PC-3 (cell line): Measurements from ENCODE around the gene CDH4. TPM values are rescaled to one million over a fixed set of nuclear protein-coding genes. Genes with fewer than 3 reads are reported as not detected.

Experiments used
- ATAC-seq: fragments of 200-7000 bp; cut with Tn5 transposase; 2 replicates; pipeline ENCODE4 v1.9.1; 2020; ENCODE audit warnings: mild to moderate bottlenecking, moderate library complexity
- BruUV-seq: library from RNA; stranded (reverse); fragments of 400-500 nt; replicated peaks from 2 replicates; lab custom pipeline; 2021; lab: Mats Ljungman, UMichigan
- CTCF ChIA-PET: fragments of 300-600 bp; sonication (Branson Sonifier 250); formaldehyde crosslinking; loops from one replicate; lab custom pipeline; 2022; ENCODE audit warnings: antibody characterized with exemption; lab: Charles Lee
- POLR2A ChIA-PET: fragments of 300-600 bp; sonication (Branson Sonifier 250); formaldehyde crosslinking; loops from one replicate; lab custom pipeline; 2022; ENCODE audit warnings: antibody characterized with exemption; ENCODE audit not compliant: unreplicated experiment; lab: Charles Lee
- DNase-seq: peaks from one replicate; pipeline ENCODE4 v3.0.0-alpha.2; 2015
- H2AFZ ChIP-seq: fragments of 300-600 bp; sonication (generic); 2 replicates; pipeline ENCODE4 v1.6.0; 2016; ENCODE audit warnings: antibody characterized with exemption, low read length
- H3F3A ChIP-seq: fragments of 300-600 bp; sonication (generic); one replicate; pipeline ENCODE4 v1.6.0; 2017; ENCODE audit warnings: antibody characterized with exemption, low read length, control low read depth, mild to moderate bottlenecking; ENCODE audit not compliant: unreplicated experiment
- H3K27ac ChIP-seq: fragments of 300-600 bp; sonication (generic); 2 replicates; pipeline ENCODE4 v1.5.1; 2016; ENCODE audit warnings: mild to moderate bottlenecking, low read length
- H3K27me3 ChIP-seq: fragments of 300-600 bp; sonication (generic); 2 replicates; pipeline ENCODE4 v1.6.1; 2016; ENCODE audit warnings: low read length, mixed read lengths
- H3K36me3 ChIP-seq: fragments of 300-600 bp; sonication (generic); 2 replicates; pipeline ENCODE4 v1.6.1; 2016; ENCODE audit warnings: low read depth, mixed run types, low read length, mixed read lengths
- H3K4me1 ChIP-seq: fragments of 300-600 bp; sonication (generic); 2 replicates; pipeline ENCODE4 v1.5.1; 2016; ENCODE audit warnings: low read length; ENCODE audit not compliant: insufficient read depth
- H3K4me2 ChIP-seq: fragments of 300-600 bp; sonication (generic); 2 replicates; pipeline ENCODE4 v1.6.0; 2016; ENCODE audit warnings: low read length
- H3K4me3 ChIP-seq: fragments of 300-600 bp; sonication (generic); 2 replicates; pipeline ENCODE4 v1.5.1; 2016; ENCODE audit warnings: mild to moderate bottlenecking, low read length, mixed read lengths
- H3K79me2 ChIP-seq: fragments of 300-600 bp; sonication (generic); 2 replicates; pipeline ENCODE4 v1.6.1; 2017; ENCODE audit warnings: low read length, mixed read lengths
- H3K9ac ChIP-seq: fragments of 300-600 bp; sonication (generic); 2 replicates; pipeline ENCODE4 v1.6.0; 2016; ENCODE audit warnings: mild to moderate bottlenecking, low read length
- H3K9me2 ChIP-seq: fragments of 300-600 bp; sonication (generic); replicated peaks from 2 replicates; pipeline ENCODE4 v1.6.1; 2016; ENCODE audit warnings: mixed run types, low read length, mixed read lengths
- H3K9me3 ChIP-seq: fragments of 300-600 bp; sonication (generic); 2 replicates; pipeline ENCODE4 v1.6.1; 2016; ENCODE audit warnings: low read length, mixed read lengths
- H4K20me1 ChIP-seq: fragments of 300-600 bp; sonication (generic); 2 replicates; pipeline ENCODE4 v1.6.1; 2016; ENCODE audit warnings: low read length, mixed read lengths
- EZH2 ChIP-seq: fragments of 300-600 bp; sonication (generic); IDR thresholded peaks from one replicate; pipeline ENCODE4 v1.6.1; 2017; ENCODE audit warnings: antibody characterized with exemption, mild to moderate bottlenecking, low read length; ENCODE audit not compliant: unreplicated experiment
- EZH2phosphoT487 ChIP-seq: fragments of 300-600 bp; sonication (generic); IDR thresholded peaks from 2 replicates; pipeline ENCODE4 v1.6.1; 2018; ENCODE audit warnings: mild to moderate bottlenecking, antibody characterized with exemption, low read length, borderline replicate concordance
- intact Hi-C: fragments of 100-400 bp; cut with micrococcal nuclease; formaldehyde crosslinking; loops from 2 replicates; pipeline ENCODE4 v1.9.0; 2023
- total RNA-seq: library from RNA; depleted of rRNA; stranded (reverse); fragments of >200 nt; gene quantifications from 2 replicates; pipeline ENCODE4 v1.2.3, GENCODE V29; 2014
- TF ChIP-seq, protein P1 (sequence below): fragments of 300-600 bp; sonication (generic); conservative IDR thresholded peaks from 2 replicates; pipeline ENCODE4 v1.5.1; 2017; ENCODE audit warnings: antibody characterized with exemption, low read depth, mild to moderate bottlenecking, low read length

Gene CDH4
- total RNA-seq, 1 experiment from 2014 or later, result not detected

DNA sequence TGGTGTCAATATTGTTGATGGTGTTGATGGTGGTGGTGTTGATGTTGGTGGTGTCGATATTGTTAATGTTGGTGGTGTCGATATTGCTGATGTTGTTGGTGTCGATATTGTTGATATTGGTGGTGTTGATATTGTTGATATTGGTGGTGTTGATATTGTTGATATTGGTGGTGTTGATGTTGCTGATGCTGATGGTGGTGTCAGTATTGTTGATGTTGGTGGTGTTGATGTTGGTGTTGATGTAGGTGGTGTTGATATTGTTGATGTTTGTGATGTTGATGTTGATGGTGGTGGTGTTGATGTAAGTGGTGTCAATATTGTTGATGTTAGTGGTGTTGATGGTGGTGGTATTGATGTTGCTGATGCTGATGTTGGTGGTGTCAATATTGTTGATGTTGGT, 240.0 kb downstream of the CDH4 start:
- no peak overlapping the region for H3K4me3 ChIP-seq
- no peak overlapping the region for H3K4me2 ChIP-seq
- peaks cover 3% of the 10 kb centered on the region; the same call in 1 of the 2 replicates for H3K27me3 ChIP-seq
- H3K9ac ChIP-seq, result no peak overlapping the region
- POLR2A ChIA-PET, result no interaction called here
- no peaks in the 10 kb centered on the region for H3K9me2 ChIP-seq
- no peaks in the 10 kb centered on the region for H3K36me3 ChIP-seq
- no peak overlapping the region for H2AFZ ChIP-seq
- BruUV-seq, result no TSS peak
- DNase-seq (no peak), ATAC-seq (no peak)
- H3F3A ChIP-seq, result no peaks in the 10 kb centered on the region
- H3K27ac ChIP-seq, result no peak overlapping the region
- H3K79me2 ChIP-seq, result no peaks in the 10 kb centered on the region
- no peaks in the 10 kb centered on the region for H3K4me1 ChIP-seq
- H3K9me3 ChIP-seq, result no peaks in the 10 kb centered on the region; the same call in 1 of the 2 replicates
- TF ChIP-seq EZH2 (no peak), EZH2phosphoT487 (no peak)
- TF ChIP-seq, protein P1, sequence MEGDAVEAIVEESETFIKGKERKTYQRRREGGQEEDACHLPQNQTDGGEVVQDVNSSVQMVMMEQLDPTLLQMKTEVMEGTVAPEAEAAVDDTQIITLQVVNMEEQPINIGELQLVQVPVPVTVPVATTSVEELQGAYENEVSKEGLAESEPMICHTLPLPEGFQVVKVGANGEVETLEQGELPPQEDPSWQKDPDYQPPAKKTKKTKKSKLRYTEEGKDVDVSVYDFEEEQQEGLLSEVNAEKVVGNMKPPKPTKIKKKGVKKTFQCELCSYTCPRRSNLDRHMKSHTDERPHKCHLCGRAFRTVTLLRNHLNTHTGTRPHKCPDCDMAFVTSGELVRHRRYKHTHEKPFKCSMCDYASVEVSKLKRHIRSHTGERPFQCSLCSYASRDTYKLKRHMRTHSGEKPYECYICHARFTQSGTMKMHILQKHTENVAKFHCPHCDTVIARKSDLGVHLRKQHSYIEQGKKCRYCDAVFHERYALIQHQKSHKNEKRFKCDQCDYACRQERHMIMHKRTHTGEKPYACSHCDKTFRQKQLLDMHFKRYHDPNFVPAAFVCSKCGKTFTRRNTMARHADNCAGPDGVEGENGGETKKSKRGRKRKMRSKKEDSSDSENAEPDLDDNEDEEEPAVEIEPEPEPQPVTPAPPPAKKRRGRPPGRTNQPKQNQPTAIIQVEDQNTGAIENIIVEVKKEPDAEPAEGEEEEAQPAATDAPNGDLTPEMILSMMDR, result no peak
- H4K20me1 ChIP-seq, result no peaks in the 10 kb centered on the region
- intact Hi-C loops, result no loop called here
- CTCF ChIA-PET, result no interaction called here

- H4K20me1 ChIP-seq, result no peaks in the 10 kb centered on the region
- CTCF ChIA-PET, result no interaction called here
- H3K36me3 ChIP-seq, result no peaks in the 10 kb centered on the region
- H3K9me2 ChIP-seq, result no peaks in the 10 kb centered on the region
- no TSS peak for BruUV-seq
- no peak overlapping the region for H3K27ac ChIP-seq
- H3F3A ChIP-seq, result no peaks in the 10 kb centered on the region
- H3K4me1 ChIP-seq, result no peaks in the 10 kb centered on the region
- ATAC-seq (no peak), DNase-seq (no peak)
- H2AFZ ChIP-seq, result no peak overlapping the region
- POLR2A ChIA-PET, result no interaction called here
- H3K9me3 ChIP-seq, result no peaks in the 10 kb centered on the region; the same call in 1 of the 2 replicates
- H3K4me2 ChIP-seq, result no peak overlapping the region
- intact Hi-C loops, result no loop called here
- H3K4me3 ChIP-seq, result no peak overlapping the region
- no peaks in the 10 kb centered on the region for H3K79me2 ChIP-seq
- peaks cover 7% of the 10 kb centered on the region for H3K27me3 ChIP-seq
- H3K9ac ChIP-seq, result no peak overlapping the region
- no peak for TF ChIP-seq EZH2
- TF ChIP-seq, protein P1, result no peak
- TF ChIP-seq EZH2phosphoT487, result no peak
Measured at GRCh38 chr20:61493798-61494305, 241.8 kb downstream of the CDH4 start.

DNA sequence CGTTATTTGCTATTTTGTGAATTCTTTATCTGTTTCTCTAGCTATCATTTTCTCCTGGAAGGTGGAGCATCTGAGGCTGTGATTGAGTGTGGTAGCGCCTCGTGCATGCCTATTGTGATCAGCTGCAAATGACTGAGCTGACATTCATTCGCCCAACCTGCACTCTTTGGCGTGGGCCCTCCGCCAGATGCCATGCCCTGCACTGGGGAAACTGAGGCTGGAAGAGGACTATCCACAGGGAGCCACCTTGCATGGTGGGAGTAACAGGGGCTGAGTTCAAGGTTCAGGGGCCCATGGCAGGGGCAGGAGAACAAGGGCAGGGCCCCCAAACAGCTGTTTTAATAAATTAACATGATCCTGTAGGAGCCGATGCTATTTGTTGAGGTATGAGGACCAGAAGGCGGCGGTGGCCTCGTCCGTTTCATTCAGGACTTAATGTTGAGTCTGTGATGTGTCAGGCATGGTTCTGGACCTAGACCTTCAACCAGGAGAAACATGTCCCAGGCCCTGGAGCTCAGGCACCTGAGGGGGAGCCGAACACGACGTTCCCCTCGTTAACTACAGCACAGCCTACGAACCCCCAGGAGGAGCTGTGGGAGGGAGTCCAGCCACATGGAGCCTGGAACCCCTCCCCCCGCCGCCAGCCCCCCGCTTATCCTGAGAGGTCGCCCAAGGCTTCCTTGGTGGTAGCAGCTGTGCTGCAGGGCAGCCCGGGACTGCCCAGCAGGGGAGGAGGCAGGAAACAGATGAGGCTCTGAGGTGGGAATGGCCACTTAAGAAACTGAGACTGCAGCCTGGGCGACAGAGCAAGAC, 242.9 kb downstream of the CDH4 start:
- Histone ChIP-seq H4K20me1 (no peaks in the 10 kb centered on the region), H3F3A (no peaks in the 10 kb centered on the region), H3K9me3 (no peaks in the 10 kb centered on the region; the same call in 1 of the 2 replicates), H3K36me3 (no peaks in the 10 kb centered on the region), H3K27ac (no peak overlapping the region), H3K4me2 (no peak overlapping the region), H3K9ac (no peak overlapping the region), H3K27me3 (peaks cover 17% of the 10 kb centered on the region), H3K4me1 (no peaks in the 10 kb centered on the region), H3K9me2 (no peaks in the 10 kb centered on the region), H3K4me3 (no peak overlapping the region), H3K79me2 (no peaks in the 10 kb centered on the region), H2AFZ (no peak overlapping the region)
- no TSS peak for BruUV-seq
- TF ChIP-seq EZH2 (no peak), EZH2phosphoT487 (no peak)
- TF ChIP-seq, protein P1, result no peak
- intact Hi-C loops, result no loop called here
- ATAC-seq (no peak), DNase-seq (no peak)
- ChIA-PET POLR2A (no interaction called here), CTCF (no interaction called here)
